Loucy (cell line): ENCODE results near the gene EMX2.

Experiments used
- H2AFZ ChIP-seq: fragments of 200-600 bp; sonication (generic); 2 replicates; pipeline ENCODE4 v1.6.0; 2016; ENCODE audit warnings: antibody characterized with exemption, mild to moderate bottlenecking, low read length, moderate library complexity
- H3F3A ChIP-seq: fragments of 200-600 bp; 2 replicates; pipeline ENCODE4 v1.6.0; 2016; ENCODE audit warnings: antibody characterized with exemption, low read depth, mild to moderate bottlenecking
- H3K27me3 ChIP-seq: fragments of 200-600 bp; sonication (generic); 2 replicates; pipeline ENCODE4 v1.6.1; 2014; ENCODE audit warnings: low read length, mild to moderate bottlenecking; ENCODE audit not compliant: insufficient read depth, poor library complexity, severe bottlenecking
- H3K36me3 ChIP-seq: fragments of 200-600 bp; sonication (generic); 2 replicates; pipeline ENCODE4 v1.6.1; 2016; ENCODE audit warnings: low read length; ENCODE audit not compliant: insufficient read depth
- H3K4me1 ChIP-seq: fragments of 200-600 bp; sonication (generic); 2 replicates; pipeline ENCODE4 v1.5.1; 2014; ENCODE audit warnings: low read length, mild to moderate bottlenecking; ENCODE audit not compliant: insufficient read depth, poor library complexity, severe bottlenecking
- H3K4me2 ChIP-seq: fragments of 200-600 bp; sonication (generic); 2 replicates; pipeline ENCODE4 v1.6.0; 2014; ENCODE audit warnings: antibody characterized with exemption, low read length, low read depth, mild to moderate bottlenecking; ENCODE audit not compliant: poor library complexity, severe bottlenecking
- H3K4me3 ChIP-seq: fragments of 200-600 bp; sonication (generic); 2 replicates; pipeline ENCODE4 v1.5.1; 2014; ENCODE audit warnings: low read length, mild to moderate bottlenecking, mixed read lengths; ENCODE audit not compliant: poor library complexity, severe bottlenecking
- H3K79me2 ChIP-seq: fragments of 200-600 bp; sonication (generic); 2 replicates; pipeline ENCODE4 v1.6.1; 2014; ENCODE audit warnings: low read length; ENCODE audit not compliant: insufficient read depth
- H3K9ac ChIP-seq: fragments of 200-600 bp; sonication (generic); 2 replicates; pipeline ENCODE4 v1.6.0; 2014; ENCODE audit warnings: mild to moderate bottlenecking, low read depth, low read length, moderate library complexity; ENCODE audit not compliant: poor library complexity, severe bottlenecking
- H3K9me2 ChIP-seq: fragments of 200-600 bp; sonication (generic); replicated peaks from 2 replicates; pipeline ENCODE4 v1.6.1; 2016; ENCODE audit warnings: low read depth, low read length, mixed read lengths
- H3K9me3 ChIP-seq: fragments of 200-600 bp; sonication (generic); 2 replicates; pipeline ENCODE4 v1.6.1; 2014; ENCODE audit warnings: mild to moderate bottlenecking, antibody characterized with exemption, low read length, low read depth; ENCODE audit not compliant: insufficient read depth
- H4K20me1 ChIP-seq: fragments of 200-600 bp; sonication (generic); 2 replicates; pipeline ENCODE4 v1.6.0; 2014; ENCODE audit warnings: antibody characterized with exemption, low read length, mild to moderate bottlenecking; ENCODE audit not compliant: insufficient read depth, poor library complexity, severe bottlenecking
- EZH2phosphoT487 ChIP-seq: fragments of 200-600 bp; IDR thresholded peaks from 2 replicates; pipeline ENCODE4 v1.6.1; 2018; ENCODE audit warnings: antibody characterized with exemption, mild to moderate bottlenecking, moderate library complexity, borderline replicate concordance
- TF ChIP-seq, protein P1 (sequence below): fragments of 200-600 bp; sonication (generic); conservative IDR thresholded peaks from 2 replicates; pipeline ENCODE4 v1.5.1; 2014; ENCODE audit warnings: mild to moderate bottlenecking, antibody characterized with exemption, low read length

The EMX2 gene

GRCh38 chr10:117542706-117543224 is at the start of gene EMX2:
TSS of gene EMX2 (plus strand) at chr10:117542746. CDS start at chr10:117543268, 522 bp downstream.
- Histone ChIP-seq H3K27me3 (no peaks in the 10 kb centered on the region), H3K9me2 (no peaks in the 10 kb centered on the region), H3K9ac (no peak within 1 kb of the TSS), H2AFZ (no peak within 1 kb of the TSS), H3K4me2 (no peak within 1 kb of the TSS), H4K20me1 (no peaks in the 10 kb centered on the region), H3K79me2 (no peaks in the 10 kb centered on the region), H3K4me1 (no peaks in the 10 kb centered on the region), H3F3A (no peaks in the 10 kb centered on the region), H3K4me3 (no peak within 1 kb of the TSS), H3K9me3 (no peaks in the 10 kb centered on the region), H3K36me3 (no peaks in the 10 kb centered on the region)
- TF ChIP-seq, protein P1, sequence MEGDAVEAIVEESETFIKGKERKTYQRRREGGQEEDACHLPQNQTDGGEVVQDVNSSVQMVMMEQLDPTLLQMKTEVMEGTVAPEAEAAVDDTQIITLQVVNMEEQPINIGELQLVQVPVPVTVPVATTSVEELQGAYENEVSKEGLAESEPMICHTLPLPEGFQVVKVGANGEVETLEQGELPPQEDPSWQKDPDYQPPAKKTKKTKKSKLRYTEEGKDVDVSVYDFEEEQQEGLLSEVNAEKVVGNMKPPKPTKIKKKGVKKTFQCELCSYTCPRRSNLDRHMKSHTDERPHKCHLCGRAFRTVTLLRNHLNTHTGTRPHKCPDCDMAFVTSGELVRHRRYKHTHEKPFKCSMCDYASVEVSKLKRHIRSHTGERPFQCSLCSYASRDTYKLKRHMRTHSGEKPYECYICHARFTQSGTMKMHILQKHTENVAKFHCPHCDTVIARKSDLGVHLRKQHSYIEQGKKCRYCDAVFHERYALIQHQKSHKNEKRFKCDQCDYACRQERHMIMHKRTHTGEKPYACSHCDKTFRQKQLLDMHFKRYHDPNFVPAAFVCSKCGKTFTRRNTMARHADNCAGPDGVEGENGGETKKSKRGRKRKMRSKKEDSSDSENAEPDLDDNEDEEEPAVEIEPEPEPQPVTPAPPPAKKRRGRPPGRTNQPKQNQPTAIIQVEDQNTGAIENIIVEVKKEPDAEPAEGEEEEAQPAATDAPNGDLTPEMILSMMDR: no peak
- no peak for TF ChIP-seq EZH2phosphoT487

- H3K4me2 ChIP-seq: no peak overlapping the region
- H3K9me2 ChIP-seq: no peaks in the 10 kb centered on the region
- H3K27me3 ChIP-seq: no peaks in the 10 kb centered on the region
- no peaks in the 10 kb centered on the region for H3K9me3 ChIP-seq
- no peaks in the 10 kb centered on the region for H3F3A ChIP-seq
- H3K79me2 ChIP-seq: no peaks in the 10 kb centered on the region
- H3K4me3 ChIP-seq: no peak overlapping the region
- TF ChIP-seq, protein P1: no peak
- no peak for TF ChIP-seq EZH2phosphoT487
- no peaks in the 10 kb centered on the region for H3K4me1 ChIP-seq
- H3K36me3 ChIP-seq: no peaks in the 10 kb centered on the region
- no peak overlapping the region for H2AFZ ChIP-seq
- no peaks in the 10 kb centered on the region for H4K20me1 ChIP-seq
- H3K9ac ChIP-seq: no peak overlapping the region
Measured at GRCh38 chr10:117496031-117496430, 46.5 kb upstream of the EMX2 start.

DNA sequence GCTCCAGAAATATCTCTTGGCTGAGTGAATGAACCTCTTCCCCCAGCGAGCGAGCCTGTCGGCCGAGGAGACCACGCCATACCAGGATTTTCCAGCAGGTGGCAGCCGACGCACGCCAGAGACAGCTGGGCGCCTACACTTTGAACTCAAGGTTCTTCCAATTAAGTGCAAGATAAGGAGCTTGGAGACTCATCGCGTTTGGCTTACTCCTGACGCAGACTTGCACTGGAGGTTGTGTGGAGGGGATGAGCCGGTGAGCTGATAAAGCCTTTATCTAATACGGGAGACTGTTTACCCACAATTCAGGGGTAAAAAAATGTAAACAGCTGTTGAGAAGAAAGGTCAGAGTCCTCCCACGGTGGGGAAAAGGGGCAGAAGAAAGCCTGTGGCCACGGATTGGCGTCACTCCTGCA is 45.9 kb upstream of the EMX2 start:
- Histone ChIP-seq H3K4me3 (no peak overlapping the region), H2AFZ (no peak overlapping the region), H3K79me2 (no peaks in the 10 kb centered on the region), H3K4me1 (no peaks in the 10 kb centered on the region), H3F3A (no peaks in the 10 kb centered on the region), H4K20me1 (no peaks in the 10 kb centered on the region), H3K36me3 (no peaks in the 10 kb centered on the region), H3K9ac (no peak overlapping the region), H3K4me2 (no peak overlapping the region), H3K9me2 (no peaks in the 10 kb centered on the region), H3K27me3 (no peaks in the 10 kb centered on the region), H3K9me3 (no peaks in the 10 kb centered on the region)
- TF ChIP-seq, protein P1: peak; percentile 99
- no peak for TF ChIP-seq EZH2phosphoT487
